Astrocyte of the spinal cord (primary cell): ENCODE results near the gene CLASRP.

Experiments used
- DNase-seq: peaks from one replicate; pipeline ENCODE4 v3.0.0; 2011; ENCODE audit warnings: low read depth, low spot score
- H3K4me3 ChIP-seq: 2 replicates; pipeline ENCODE4 v1.5.1; 2011; ENCODE audit warnings: low read depth, mild to moderate bottlenecking, low read length, moderate library complexity
- in situ Hi-C: cut with HindIII; loops from 2 replicates; pipeline ENCODE4 v1.10.0; 2017; ENCODE audit warnings: low sequenced_read_pairs
- TF ChIP-seq, protein P1 (sequence below): IDR thresholded peaks from 2 replicates; pipeline ENCODE4 v1.5.1; 2012; ENCODE audit warnings: low read depth, mild to moderate bottlenecking, low read length, inconsistent platforms

Gene CLASRP

GRCh38 chr19:45059258-45059965 lies 20.6 kb downstream of the CLASRP start:
- DNase-seq: peak; percentile 70
- in situ Hi-C loops: no loop called here
- no peak overlapping the region for H3K4me3 ChIP-seq
- TF ChIP-seq, protein P1, sequence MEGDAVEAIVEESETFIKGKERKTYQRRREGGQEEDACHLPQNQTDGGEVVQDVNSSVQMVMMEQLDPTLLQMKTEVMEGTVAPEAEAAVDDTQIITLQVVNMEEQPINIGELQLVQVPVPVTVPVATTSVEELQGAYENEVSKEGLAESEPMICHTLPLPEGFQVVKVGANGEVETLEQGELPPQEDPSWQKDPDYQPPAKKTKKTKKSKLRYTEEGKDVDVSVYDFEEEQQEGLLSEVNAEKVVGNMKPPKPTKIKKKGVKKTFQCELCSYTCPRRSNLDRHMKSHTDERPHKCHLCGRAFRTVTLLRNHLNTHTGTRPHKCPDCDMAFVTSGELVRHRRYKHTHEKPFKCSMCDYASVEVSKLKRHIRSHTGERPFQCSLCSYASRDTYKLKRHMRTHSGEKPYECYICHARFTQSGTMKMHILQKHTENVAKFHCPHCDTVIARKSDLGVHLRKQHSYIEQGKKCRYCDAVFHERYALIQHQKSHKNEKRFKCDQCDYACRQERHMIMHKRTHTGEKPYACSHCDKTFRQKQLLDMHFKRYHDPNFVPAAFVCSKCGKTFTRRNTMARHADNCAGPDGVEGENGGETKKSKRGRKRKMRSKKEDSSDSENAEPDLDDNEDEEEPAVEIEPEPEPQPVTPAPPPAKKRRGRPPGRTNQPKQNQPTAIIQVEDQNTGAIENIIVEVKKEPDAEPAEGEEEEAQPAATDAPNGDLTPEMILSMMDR: peak; percentile 91

DNA sequence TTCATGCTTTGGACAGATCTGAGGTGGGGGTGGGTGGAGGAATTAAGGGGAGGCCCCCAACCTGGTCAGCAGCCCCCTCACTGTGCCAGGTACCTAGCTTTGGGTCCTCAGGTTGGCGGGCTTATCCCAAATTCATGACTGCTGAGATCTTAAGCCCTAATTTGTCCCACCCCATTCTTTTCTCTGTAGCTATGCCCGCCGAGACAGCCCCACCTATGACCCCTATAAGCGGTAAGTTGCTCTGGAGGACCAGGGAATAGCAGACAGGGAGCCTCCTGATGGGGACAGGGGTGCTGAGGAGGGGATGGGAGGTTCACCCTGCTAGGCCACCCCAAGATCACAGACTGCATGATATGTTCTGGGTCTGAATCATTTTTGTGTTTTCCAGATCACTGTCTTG lies 23.1 kb downstream of the CLASRP start:
- H3K4me3 ChIP-seq: no peak overlapping the region
- TF ChIP-seq, protein P1: no peak
- in situ Hi-C loops: no loop called here
- DNase-seq: no peak

DNA sequence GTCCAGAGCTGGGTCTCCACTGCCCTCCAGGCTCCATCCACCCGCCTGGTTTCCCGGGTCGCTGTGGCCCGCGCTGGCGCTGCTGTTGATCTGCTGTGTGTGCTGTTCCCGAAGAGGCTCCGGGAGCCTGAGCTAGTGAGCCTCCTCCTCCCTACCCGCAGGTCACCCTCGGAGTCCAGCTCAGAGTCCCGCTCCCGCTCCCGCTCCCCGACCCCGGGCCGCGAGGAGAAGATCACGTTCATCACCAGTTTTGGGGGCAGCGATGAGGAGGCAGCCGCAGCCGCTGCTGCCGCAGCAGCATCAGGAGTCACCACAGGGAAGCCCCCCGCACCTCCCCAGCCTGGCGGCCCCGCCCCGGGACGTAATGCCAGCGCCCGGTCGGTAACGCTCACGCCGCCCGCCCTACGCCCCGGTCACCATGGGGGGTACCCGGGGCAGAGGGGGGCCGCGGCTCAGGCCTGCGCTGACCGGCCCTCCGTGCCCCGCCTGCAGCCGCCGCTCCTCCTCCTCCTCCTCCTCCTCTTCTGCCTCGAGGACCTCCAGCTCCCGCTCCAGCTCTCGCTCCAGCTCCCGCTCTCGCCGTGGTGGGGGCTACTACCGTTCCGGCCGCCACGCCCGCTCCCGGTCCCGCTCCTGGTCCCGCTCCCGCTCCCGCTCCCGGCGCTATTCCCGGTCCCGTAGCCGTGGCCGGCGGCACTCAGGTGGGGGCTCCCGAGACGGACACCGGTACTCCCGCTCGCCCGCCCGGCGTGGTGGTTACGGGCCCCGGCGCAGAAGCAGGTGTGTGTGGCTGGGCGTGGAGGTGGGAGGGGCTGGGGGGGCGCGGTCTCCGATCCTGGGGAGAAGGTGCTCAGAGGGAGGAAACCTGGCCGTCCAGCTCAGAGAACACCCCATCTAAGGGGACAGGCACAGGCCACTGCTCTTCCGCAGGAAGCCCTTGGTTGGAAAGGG lies 25.3 kb downstream of the CLASRP start:
- in situ Hi-C loops: no loop called here

GRCh38 chr19:45066921-45067661 lies 28.2 kb downstream of the CLASRP start:
- H3K4me3 ChIP-seq: no peak overlapping the region
- no peak for DNase-seq
- TF ChIP-seq, protein P1: no peak
- in situ Hi-C loops: no loop called here

More for the DNA sequence above, 25.3 kb downstream of the CLASRP start:
- TF ChIP-seq, protein P1: no peak
- H3K4me3 ChIP-seq: no peak overlapping the region
- DNase-seq: no peak

GRCh38 chr19:45068041-45068440 lies 29.2 kb downstream of the CLASRP start:
- H3K4me3 ChIP-seq: no peak overlapping the region
- TF ChIP-seq, protein P1: no peak
- DNase-seq: no peak
- in situ Hi-C loops: no loop called here

DNA sequence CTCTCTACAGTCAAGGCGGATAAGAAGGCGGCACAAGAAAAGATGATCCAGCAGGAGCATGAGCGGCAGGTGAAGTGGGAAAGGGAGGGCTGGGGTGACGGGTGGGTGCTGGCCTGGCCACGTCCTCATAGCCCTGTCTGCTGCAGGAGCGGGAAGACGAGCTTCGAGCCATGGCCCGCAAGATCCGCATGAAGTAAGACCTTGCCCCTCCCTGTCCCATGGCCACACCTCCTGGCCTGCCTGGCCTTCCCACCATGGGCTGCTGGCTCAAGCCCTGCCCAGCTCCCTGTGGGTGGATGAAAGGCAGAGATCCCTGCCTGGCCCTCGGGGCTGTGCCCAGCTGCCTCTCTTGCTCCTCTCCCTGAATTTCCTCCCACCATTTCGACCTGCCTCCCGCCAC lies 30.2 kb downstream of the CLASRP start:
- H3K4me3 ChIP-seq: no peak overlapping the region
- in situ Hi-C loops: no loop called here
- DNase-seq: no peak
- TF ChIP-seq, protein P1: no peak
